ENCODE results near the gene MBNL3.

DNA sequence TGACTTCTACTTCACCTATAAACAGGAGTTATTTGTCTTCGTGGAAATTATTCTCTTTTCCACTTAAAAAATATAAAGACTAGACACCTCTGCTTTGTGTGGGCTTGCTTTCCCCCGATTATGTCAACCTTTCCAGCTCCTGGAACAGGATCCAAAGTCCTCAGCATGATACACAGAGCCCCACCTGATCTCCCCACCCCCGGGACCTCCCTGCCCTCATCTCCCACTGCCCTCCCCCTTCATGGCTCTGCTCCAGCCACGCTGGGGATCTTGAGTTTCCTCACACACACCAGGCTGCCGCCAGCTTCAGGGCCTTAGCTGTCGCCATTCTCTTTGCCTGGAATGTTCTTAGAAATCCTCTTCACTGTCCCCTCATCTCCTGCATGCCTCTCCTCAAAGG is 55.3 kb downstream of the MBNL3 start:
- TF ChIP-seq, protein P1, sequence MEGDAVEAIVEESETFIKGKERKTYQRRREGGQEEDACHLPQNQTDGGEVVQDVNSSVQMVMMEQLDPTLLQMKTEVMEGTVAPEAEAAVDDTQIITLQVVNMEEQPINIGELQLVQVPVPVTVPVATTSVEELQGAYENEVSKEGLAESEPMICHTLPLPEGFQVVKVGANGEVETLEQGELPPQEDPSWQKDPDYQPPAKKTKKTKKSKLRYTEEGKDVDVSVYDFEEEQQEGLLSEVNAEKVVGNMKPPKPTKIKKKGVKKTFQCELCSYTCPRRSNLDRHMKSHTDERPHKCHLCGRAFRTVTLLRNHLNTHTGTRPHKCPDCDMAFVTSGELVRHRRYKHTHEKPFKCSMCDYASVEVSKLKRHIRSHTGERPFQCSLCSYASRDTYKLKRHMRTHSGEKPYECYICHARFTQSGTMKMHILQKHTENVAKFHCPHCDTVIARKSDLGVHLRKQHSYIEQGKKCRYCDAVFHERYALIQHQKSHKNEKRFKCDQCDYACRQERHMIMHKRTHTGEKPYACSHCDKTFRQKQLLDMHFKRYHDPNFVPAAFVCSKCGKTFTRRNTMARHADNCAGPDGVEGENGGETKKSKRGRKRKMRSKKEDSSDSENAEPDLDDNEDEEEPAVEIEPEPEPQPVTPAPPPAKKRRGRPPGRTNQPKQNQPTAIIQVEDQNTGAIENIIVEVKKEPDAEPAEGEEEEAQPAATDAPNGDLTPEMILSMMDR (IDR thresholded peaks at IDR 0.05; ENCODE audit: insufficient read depth, low read length, poor library complexity, severe bottlenecking) = no peak
- no peak for TF ChIP-seq EZH2phosphoT487 (conservative IDR thresholded peaks at IDR 0.05; ENCODE audit: low read length)

Data from SU-DHL-6 (cell line).